HG03469 (cell line): Measurements from ENCODE around the gene MYLK.

Source experiments
- ATAC-seq: cut with Tn5 transposase; IDR thresholded peaks from one replicate; pipeline ENCODE4 v1.9.1; 2021; ENCODE audit warnings: mild to moderate bottlenecking, moderate library complexity, moderate number of reproducible peaks; ENCODE audit not compliant: unreplicated experiment

The MYLK gene

GRCh38 chr3:123683505-123684154 is 200.5 kb downstream of the MYLK start:
- ATAC-seq, result no peak

GRCh38 chr3:123682781-123683504 is 201.2 kb downstream of the MYLK start:
- ATAC-seq, result no peak

- no peak for ATAC-seq
Measured at GRCh38 chr3:123682302-123682701, 201.8 kb downstream of the MYLK start.

DNA sequence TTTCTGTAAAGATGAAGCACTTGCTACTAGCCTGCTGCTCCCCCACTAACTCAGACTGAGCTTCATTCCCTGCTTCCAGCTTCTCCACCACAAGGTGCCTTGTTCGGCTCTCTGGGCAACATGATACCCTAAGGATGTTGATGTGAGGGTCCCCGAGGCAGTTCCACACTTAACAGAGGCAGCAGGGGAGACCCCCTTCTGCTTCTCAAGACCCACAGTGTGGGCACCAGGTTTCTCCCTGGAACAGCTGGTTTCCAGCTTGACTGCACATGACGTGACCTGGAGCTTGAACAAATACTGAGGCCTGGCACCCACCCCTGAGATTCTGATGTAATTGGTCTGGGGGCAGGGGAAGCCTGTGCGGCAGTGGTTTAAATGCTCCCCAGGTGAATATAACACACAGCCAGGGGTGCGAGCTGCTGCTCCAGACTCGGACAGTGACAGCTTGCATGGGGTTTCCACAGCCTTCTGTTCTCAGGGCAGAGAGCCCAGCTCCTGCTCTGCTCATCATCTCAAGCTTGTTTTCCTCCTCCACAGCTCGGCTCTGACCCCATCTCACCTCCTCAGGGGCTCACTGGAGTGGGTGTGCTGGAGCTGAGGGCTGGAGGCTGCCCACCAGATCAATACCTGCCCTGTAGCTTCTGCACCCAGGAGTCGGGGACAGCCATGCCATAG is 204.3 kb downstream of the MYLK start:
- no peak for ATAC-seq

- no peak for ATAC-seq
Measured at GRCh38 chr3:123678108-123678511, 206.0 kb downstream of the MYLK start.

DNA sequence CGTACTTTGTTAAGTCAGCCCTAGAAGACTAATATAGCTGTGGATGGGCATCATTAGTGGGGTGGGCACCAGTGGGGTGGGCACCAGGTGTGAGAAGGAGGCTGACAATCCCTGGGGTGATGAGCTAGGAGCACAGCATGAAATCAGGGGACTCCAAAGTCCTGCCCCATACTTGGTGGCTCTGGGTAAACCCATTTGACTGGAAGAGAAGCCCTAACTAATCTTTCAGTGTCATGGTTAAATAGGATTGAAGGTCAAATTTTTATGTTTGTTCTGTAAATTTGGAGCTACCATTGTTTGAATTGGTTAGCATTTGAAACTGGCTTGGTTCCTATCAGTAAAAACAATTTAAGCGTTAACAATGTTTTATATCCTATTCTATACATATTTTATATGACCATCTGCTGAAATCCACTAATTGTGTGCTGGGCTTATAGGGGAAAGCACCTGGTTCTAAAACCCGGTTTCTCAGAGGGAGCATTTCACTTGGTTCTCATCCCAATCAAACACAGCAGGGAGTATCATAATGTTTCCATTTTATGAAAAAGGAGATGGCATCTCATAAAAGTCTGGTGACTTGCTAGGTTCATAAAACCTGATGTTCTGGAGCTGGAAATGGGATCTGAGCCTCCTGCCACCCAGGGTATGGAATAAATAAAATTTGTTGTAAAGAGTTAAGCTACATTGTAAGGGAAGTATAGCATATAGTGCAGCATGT is 211.5 kb downstream of the MYLK start:
- no peak for ATAC-seq

GRCh38 chr3:123670743-123671142 is 213.4 kb downstream of the MYLK start:
- no peak for ATAC-seq

- ATAC-seq, result no peak
Measured at GRCh38 chr3:123668906-123669305, 215.2 kb downstream of the MYLK start.

DNA sequence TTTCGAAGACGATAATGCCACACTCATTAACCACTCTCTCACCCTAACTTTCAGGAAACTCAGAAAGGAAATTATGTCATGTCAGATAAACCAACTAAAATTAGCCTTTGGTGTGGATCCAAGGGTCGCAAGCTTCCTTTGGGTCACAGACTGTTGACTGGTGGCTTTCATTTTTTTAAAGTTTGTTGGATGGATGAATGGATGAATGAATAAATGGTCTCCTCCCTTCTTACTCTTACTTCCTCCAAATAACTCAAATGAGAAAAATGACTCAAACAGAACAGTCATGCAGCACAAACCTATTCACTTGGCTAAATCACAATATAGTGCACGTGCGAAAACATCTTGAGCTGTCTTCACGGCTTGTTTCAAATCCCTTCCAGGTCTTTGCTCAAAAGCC is 216.3 kb downstream of the MYLK start:
- no peak for ATAC-seq

DNA sequence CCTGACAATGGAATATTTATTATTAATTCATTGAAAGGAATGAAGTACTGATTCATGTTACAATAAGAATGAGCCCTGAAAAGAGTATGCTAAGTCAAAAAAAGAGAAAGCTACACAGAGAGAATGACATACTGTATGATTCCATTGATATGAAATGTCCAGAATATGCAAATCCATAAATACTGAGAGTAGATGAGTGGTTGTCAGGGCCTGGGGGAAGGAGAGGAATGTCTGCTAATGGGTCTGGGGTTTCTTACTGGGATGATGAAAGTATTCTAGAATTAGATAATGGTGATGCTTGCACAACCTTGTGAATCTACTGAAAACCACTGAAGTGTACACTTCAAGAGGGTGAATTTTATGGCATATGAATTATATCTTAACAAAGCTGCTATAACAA is 219.4 kb downstream of the MYLK start:
- ATAC-seq, result no peak

- no peak for ATAC-seq
Measured at GRCh38 chr3:123663977-123664376, 220.2 kb downstream of the MYLK start.

DNA sequence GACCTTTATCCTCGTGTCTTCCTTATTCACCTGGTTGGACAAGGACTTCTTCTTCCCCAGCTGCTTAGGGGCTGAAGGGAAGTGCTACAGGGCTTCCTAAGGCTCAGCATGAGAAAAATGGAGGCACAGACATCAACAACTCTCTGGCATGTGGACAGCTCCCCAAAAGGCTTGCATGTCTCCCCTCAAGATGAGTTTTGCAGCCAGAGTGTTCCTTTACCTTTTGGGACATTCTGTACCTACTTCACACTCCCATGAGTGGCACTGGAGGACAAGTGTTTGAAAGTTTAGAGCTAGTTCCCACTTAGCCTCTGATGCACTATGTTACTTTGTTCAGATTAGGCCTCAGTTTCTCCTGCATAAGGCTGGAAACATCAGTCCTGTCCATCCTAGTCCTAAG is 222.2 kb downstream of the MYLK start:
- ATAC-seq, result no peak

DNA sequence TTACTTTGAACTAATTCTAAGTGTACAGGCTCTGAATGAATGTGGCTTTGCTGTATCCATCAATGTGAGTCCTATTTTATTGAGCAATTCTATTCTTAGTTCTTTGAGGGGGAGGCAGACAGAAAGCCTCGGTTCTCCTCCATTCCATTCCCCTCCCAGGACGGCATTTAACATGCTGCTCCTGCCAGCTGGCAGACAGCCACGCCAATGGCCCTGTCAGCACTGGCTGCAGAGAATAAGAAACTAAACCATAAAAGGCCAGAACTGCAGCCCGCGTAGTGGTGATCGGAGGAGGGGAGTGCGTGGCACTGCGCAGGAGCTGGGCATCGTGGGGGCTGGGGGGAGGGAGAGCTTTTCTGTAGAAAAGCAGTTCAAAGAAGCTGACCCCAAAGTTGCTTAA is 223.2 kb downstream of the MYLK start:
- ATAC-seq, result no peak

DNA sequence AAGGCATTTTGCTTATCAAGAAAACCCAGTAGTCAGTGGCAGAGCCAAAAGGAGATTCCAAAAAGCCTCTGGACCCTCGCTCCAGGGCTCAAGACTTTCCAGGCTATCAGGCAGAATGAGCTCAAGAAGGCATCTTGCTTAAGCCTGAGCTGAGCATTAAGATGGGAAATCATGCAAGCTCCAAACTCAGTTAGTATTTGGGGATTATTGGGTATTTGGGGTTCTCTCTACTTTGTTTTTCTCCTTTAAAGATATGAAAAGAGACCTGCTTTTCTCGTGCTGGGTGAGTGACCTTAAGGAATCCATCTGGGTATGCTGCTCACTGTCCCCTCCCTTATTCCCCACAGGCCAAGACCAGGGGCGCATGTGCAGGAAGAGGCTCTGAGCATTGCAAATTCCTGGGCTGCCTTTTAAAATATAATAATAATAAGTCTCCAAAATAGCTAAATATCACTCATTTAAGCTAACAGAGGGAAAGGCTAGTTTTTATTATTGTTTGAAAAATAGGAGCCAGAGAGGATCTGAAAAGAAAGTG is 223.9 kb downstream of the MYLK start:
- no peak for ATAC-seq

GRCh38 chr3:123658852-123659206 is 225.3 kb downstream of the MYLK start:
- no peak for ATAC-seq

GRCh38 chr3:123658118-123658851 is 225.8 kb downstream of the MYLK start:
- no peak for ATAC-seq

GRCh38 chr3:123657568-123657967 is 226.6 kb downstream of the MYLK start:
- no peak for ATAC-seq

GRCh38 chr3:123657111-123657510 is 227.0 kb downstream of the MYLK start:
- no peak for ATAC-seq

GRCh38 chr3:123656691-123657090 is 227.4 kb downstream of the MYLK start:
- no peak for ATAC-seq

- ATAC-seq, result no peak
Measured at GRCh38 chr3:123656274-123656673, 227.9 kb downstream of the MYLK start.

DNA sequence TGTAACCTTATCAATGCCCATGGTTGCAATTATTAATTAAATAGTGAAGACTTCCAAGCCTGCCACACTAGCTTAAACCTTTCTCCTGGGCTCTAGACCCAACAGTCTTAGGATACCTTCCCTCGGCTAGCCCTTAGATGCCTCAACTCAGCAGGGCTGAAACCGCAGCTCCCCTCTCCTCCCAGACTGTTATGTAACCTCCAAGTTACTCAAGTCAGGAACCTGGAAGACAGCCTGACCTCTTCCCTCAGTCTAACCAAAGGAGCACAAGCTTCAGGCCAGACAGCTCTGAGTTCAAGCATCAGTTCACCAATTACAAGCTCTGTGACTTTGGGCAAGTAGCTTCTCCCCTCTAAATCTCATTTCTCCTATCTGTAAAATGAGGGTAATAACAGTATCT is 228.7 kb downstream of the MYLK start:
- no peak for ATAC-seq
